Measurements from ENCODE around the gene LCN6.

GRCh38 chr9:136714096-136714892 lies 34.0 kb downstream of the LCN6 start:
- TF ChIP-seq POLR2A (IDR thresholded peaks at IDR 0.05) = no peak
- no peak for TF ChIP-seq CTCF (IDR thresholded peaks at IDR 0.05)

Measured in transverse colon (tissue), 3 donors.